Umbilical cord (tissue), 2 donors: ENCODE measurements around the gene VEZF1. TPM values are rescaled to one million over a fixed set of nuclear protein-coding genes. Genes with fewer than 3 reads are reported as not detected.
"Not testable (repeated sequence)": the region's sequence is repeated elsewhere in the genome, so short reads cannot be mapped to it uniquely, and the experiment has no call there.

ENCODE experiments used
- DNase-seq: peaks from one replicate; pipeline ENCODE4 v3.0.0-alpha.2; 2015; ENCODE audit warnings: low spot score
- total RNA-seq: library from RNA; depleted of rRNA; stranded (reverse); fragments of >200 nt; gene quantifications from one replicate; pipeline ENCODE4 v1.2.3, GENCODE V29; 2014; ENCODE audit warnings: low replicate concordance; ENCODE audit not compliant: insufficient read depth

VEZF1 gene
- total RNA-seq, 1 donor from 2014 or later = 50.3 TPM

DNA sequence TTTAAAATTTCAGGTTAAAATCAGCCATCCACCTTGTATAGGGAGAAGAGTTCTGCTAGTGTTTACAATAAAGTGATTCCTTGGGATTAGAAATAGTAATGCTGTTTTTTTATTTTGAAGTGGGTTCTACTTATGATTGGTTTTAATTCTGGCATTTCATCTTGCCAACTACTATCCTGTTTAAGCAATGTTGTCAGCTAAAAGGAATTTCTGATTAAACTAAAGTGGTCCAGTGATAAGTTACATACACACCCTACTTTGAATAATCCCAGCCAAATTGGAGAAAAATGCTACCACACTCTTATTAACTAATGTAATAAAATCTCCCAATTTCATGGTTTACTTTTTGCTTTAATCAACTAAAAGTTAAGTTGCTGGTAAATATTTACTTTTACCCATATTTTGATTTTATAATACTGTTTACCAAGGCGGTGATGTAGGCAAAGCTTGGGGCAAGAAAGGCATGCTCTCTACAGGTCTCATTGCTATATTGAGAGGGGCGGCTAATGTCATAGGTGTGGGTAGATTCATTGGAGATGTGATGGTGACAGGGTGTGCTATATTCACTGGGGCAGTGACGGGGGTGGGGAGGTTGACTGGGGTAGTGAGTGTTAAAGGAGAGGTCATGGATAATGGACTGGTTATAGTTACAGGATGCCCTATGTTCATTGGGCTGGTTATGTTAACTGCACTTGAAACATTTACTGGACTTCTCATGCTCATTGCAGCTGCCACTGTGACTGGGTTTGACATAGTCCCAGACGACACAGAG is 13.8 kb downstream of the VEZF1 start:
- not testable (repeated sequence) for DNase-seq

- no peak for DNase-seq
Measured at GRCh38 chr17:57972151-57972550, 15.9 kb downstream of the VEZF1 start.

GRCh38 chr17:57971572-57971971 is 16.5 kb downstream of the VEZF1 start:
- DNase-seq = no peak

DNA sequence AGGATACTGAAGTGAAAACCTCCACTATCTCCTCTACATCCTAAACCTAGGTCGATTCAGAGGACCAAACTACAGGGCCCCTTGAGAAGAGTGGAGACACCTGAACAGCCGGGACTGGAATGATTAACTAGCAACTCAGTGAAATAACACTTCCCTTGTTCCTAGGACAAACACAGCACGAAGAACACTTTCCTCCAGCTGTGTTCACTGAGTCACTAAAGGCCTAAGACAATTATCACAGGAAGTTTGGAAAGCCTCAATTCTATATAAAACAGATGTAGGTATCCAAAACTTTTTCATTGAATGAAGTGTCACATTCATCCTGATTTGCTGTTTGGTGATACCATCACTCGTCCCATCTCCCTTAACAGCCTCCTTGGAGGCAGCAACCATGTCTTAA is 17.3 kb downstream of the VEZF1 start:
- DNase-seq = no peak

- no peak for DNase-seq
Measured at GRCh38 chr17:57968456-57968855, 19.6 kb downstream of the VEZF1 start.

DNA sequence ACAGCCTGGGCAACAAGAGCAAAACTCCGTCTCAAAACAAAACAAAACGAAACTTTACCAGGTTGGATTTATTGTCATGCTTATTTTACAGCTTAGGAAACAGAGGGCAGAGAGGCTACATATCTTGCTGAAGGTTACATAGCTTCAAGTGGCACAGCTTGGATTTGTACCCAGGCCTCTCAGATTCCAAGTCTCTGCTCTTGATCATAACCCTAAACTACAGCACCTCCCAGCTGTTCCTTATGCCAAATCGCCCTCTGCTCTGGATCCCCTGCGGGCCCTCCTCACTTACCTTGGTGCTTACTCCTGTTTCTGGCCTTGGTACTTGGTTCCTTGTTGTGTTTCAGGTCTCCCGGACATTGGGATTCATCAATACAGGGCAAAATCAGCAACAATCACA is 21.2 kb downstream of the VEZF1 start:
- DNase-seq = no peak

- no peak for DNase-seq
Measured at GRCh38 chr17:57966246-57966645, 21.8 kb downstream of the VEZF1 start.

DNA sequence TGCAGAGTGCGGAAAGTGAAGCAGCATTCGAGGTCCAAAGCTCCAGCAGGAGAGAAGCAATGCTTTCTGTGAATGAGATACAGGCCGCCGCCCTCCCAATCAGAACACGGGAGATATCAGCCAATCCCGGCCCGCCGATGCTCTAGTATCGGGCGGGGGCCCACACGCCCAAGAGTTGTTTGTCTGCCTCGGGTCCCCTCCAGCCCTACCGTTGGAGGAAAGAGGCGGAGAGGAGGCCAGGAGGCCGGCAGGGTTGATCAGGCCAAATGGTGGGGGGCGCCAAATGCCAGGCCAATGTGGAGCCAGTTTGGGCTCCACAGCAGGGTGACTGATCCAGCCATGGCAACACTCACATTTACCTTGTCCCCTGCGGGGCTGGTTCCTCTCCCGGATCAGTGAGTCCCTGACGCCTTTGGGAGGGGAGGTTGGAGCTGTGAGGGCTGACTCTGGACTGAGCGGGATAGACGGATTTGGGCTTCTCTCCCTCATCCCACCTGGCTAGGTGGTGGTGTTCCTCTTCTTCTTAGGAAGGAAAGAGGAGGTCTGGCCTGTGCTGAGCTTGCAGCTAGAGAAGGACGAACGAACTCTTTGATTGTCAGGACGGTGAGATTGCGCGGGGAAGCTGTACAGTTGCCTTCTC is 22.4 kb downstream of the VEZF1 start:
- DNase-seq = no peak

GRCh38 chr17:57963149-57963511 is 24.9 kb downstream of the VEZF1 start:
- no peak for DNase-seq

DNA sequence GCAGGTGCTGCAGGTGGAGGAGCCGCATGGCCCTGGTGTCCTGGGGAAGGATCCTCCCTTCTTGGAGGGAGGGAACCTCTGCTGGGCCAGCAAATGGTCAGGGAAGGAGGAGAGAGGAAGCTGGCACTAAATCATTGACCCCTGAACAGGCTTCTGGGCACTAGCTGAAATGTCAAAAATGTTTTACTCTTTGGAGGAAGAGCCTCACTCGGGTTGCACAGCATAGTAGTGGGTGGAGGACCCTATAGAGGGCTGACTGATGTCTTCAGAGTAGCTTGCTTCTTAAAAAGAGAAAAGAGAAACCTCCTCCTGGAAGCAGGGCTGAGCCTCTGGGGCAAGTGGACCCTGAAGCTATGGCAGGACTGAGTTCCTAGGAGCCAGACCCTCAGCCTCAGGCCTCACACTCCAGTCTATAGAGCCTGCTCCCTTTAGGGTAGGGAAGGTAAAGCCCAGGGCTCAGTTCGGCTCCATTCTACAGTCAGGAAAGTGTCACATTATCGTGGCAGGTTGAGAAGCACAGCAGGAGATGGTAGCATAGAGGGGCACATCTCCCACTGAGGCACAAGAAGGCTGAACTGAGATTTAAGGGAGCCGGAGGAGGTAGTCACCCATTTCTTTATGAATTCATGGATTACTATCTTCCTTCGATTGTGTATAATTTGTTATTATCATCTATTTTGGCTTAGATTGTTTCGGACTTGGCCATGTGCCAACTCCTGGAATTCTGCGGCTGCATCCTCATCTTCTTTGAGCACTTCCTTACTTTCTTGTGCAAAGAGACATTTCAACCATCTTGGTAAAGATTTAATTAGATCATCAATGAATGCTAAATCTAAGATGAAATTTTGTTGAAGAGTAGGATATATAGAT is 25.5 kb downstream of the VEZF1 start:
- DNase-seq = no peak

DNA sequence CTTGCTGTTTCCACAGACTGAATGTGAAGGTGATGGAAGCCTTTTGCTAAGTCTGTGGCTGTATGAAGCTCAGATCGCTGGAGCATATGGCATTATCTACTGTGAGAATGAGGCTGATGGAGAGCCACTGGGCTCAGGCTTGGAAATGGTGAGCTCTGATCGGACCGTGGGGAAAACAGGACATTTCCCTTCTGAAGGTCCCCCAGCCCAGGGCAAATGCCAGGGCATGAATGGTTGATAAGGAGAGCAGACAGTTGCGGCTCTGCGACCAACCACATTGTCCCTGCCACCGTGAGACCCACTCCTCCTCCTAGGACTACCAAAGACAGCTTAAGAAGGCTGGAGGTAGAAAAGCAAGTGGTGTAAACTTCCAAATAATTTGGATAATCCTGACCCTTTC is 28.1 kb downstream of the VEZF1 start:
- no peak for DNase-seq

- not testable (repeated sequence) for DNase-seq
Measured at GRCh38 chr17:57958391-57958790, 29.7 kb downstream of the VEZF1 start.

DNA sequence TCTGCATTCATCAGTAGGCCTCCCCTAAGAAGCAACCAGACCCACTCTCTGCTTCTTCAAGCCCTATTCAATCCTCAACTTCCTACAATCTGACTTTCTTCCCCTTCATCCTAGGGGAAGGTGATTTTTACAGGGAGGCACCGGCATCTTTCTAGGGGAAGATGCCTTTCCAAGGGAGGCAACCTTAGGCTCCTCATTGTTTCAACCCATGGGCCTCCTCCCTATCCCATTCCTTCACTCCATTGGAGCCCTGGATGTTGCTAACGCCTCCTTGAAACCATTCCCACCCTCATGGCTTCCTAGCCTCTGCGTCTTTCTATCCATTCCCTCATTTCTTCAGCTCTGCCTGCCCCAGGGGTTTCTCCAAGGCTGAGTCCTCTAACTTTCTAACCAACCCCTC is 30.2 kb downstream of the VEZF1 start:
- no peak for DNase-seq

- no peak for DNase-seq
Measured at GRCh38 chr17:57957120-57957850, 30.8 kb downstream of the VEZF1 start.

- no peak for DNase-seq
Measured at GRCh38 chr17:57956291-57957119, 31.5 kb downstream of the VEZF1 start.

DNA sequence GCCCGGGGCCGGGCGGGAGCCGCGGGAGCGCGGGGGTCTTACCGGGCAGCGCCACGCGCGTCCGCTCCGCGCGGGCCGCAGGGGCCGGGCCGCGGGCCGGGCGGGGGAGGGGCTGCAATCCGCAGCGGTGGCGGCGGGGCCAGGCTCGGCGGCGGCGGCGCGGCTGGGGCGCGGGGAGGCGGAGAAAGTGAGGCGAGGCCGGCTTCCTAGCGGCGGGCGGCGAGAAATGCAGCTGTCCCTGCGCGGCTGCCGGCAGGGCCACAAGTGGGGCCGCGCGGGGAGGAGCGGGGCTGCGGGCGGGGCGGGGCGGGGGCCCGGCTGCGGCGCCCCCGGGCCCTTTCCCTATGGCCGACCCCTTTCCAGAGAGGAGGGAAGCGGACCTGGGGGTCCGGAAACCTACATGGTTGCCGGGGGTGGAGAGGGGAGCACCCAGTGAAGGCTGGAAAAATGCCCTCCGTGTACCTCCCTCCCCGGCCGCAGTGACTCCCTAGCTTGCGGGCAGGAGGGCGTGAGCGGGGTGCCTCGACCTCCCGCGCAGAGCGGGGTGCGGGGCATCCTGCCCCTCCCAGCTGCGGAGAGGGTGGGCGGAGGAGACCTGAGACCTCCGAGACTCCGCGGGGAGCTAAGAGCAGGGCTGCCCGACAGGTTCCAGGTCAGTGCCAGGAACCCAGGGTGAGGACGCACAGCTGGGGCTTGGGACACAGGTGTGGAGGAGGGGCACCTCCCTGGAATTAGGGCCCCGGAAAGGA is 32.7 kb downstream of the VEZF1 start, which contains the start of gene CUEDC1:
Gene CUEDC1, minus strand, starts transcription at position 230 of the 749 bp plus-strand sequence. CDS start 69,848 bp downstream, outside the sequence.
- peak; percentile 68 for DNase-seq

DNA sequence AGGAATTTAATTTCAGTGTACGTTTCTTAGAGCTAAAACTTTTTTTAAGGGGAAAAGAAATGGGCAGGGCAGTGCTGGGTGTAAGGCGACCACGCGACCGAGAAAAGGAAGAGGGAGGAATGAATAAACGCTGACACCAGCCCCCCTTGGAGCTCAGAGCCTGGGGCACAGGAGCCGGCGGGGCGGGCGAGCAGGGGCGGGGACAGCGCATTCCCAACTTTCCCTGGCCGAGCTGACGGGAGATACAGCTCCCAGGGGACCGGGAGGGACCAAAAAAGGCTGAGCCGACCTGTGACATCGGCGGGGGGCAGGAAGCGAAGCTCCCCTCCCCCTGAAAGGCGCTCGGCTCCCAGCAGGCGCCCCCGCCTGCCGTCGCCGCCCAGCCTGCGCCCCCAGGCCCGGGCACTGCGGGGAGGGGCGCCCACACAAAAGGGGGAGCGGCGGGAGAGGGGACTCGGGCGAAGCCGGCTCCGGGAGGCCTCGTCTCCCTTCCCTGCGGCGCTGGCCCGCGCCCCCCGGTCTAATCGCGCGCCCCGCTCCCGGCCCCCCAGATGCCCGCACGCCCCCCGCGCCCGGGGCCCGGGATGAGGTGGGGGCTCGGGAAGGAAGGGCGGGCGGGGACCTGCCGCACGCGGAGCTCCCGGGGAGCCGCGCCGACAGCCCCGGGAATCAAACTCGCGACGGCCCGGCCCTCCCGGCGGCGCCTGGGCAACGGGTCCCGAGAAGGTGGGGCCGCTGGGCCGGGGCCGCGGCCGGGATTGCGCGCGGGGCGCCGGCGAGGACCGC is 33.5 kb downstream of the VEZF1 start:
- peak; percentile 71 for DNase-seq

DNA sequence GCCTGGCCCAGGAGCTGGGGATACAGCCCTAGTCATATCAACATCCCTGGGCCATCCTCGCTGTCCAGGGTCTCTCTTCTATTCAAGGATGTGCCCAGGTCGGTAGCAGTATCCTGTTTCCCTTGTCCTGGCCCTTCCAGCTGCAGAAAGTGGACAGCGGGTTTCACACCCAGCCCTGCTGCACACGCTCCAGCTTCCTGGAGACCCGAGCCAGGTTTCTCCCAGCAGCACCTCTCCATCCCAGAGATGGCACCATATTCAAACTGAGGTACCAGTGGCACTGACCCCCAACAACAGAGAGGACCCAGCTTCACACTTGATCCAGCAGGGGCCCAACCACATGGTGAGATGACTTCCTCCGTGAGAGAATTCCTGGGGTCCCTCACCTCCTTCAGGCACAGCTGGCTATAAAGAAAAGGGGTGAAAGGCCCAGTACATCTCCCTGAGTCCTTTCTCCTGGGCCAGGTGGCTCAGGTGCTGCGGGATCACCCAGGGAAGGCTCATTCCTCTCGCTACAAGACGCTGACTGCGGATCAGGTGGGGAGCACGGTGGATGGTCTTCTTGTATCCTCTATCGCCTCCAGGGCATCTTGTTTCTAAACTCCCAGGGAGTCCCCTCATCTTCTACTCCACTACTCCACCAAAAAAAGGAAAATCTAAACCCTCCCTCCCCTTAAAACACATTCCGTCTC is 34.2 kb downstream of the VEZF1 start:
- DNase-seq = no peak
